ENCODE measurements around the gene DNAJC24.

DNAJC24 gene

DNA sequence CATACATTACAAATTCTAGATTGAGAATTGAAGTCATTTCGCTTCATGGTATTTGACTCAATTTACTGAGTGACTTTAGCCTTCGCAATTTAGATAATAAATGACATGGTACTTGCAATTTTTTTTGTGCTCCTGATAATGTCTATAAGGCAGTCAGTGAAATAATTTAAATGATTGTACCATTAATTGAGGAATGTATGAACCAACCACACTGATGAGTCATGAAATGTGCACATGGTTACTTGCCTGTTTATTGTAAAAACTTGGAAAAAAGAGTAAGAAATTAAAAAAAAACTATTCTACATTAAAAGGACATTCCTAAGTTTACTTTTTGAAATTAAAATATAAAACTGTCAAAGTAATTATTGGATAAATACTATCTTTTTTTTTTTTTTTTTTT is 43.3 kb downstream of the DNAJC24 start:
- Histone ChIP-seq H3K79me2 (no peaks in the 10 kb centered on the region), H2AFZ (no peak overlapping the region), H3K36me3 (ENCODE audit: control insufficient read depth, insufficient read depth, low read length) (no peaks in the 10 kb centered on the region), H3K4me3 (ENCODE audit: low read depth, low read length) (no peak overlapping the region), H3K4me2 (ENCODE audit: low read length) (no peak overlapping the region), H3K27me3 (ENCODE audit: control insufficient read depth, insufficient read depth, low read length) (no peaks in the 10 kb centered on the region), H3K9ac (no peak overlapping the region), H3K9me3 (ENCODE audit: control insufficient read depth, low read length) (no peaks in the 10 kb centered on the region), H3K27ac (no peak overlapping the region), H3K4me1 (no peaks in the 10 kb centered on the region)
- TF ChIP-seq CTCF (IDR thresholded peaks at IDR 0.05) = no peak

- no peak overlapping the region for H3K4me2 ChIP-seq (ENCODE audit: low read length)
- H3K9me3 ChIP-seq (ENCODE audit: control insufficient read depth, low read length) = no peaks in the 10 kb centered on the region
- no peak overlapping the region for H3K9ac ChIP-seq
- no peak overlapping the region for H3K27ac ChIP-seq
- no peak overlapping the region for H3K4me3 ChIP-seq (ENCODE audit: low read depth, low read length)
- TF ChIP-seq CTCF (IDR thresholded peaks at IDR 0.05) = no peak
- H3K4me1 ChIP-seq = no peaks in the 10 kb centered on the region
- no peaks in the 10 kb centered on the region for H3K27me3 ChIP-seq (ENCODE audit: control insufficient read depth, insufficient read depth, low read length)
- no peaks in the 10 kb centered on the region for H3K79me2 ChIP-seq
- H3K36me3 ChIP-seq (ENCODE audit: control insufficient read depth, insufficient read depth, low read length) = no peaks in the 10 kb centered on the region
- H2AFZ ChIP-seq = no peak overlapping the region
Observed at GRCh38 chr11:31414338-31414737, 44.7 kb downstream of the DNAJC24 start.

- TF ChIP-seq CTCF (IDR thresholded peaks at IDR 0.05) = no peak
Observed at GRCh38 chr11:31415435-31415834, 45.8 kb downstream of the DNAJC24 start.

GRCh38 chr11:31417357-31417756 is 47.7 kb downstream of the DNAJC24 start:
- H3K9ac ChIP-seq = no peak overlapping the region
- no peak overlapping the region for H2AFZ ChIP-seq
- H3K4me3 ChIP-seq (ENCODE audit: low read depth, low read length) = no peak overlapping the region
- H3K27me3 ChIP-seq (ENCODE audit: control insufficient read depth, insufficient read depth, low read length) = no peaks in the 10 kb centered on the region
- H3K27ac ChIP-seq = no peak overlapping the region
- H3K36me3 ChIP-seq (ENCODE audit: control insufficient read depth, insufficient read depth, low read length) = no peaks in the 10 kb centered on the region
- H3K4me2 ChIP-seq (ENCODE audit: low read length) = no peak overlapping the region
- no peaks in the 10 kb centered on the region for H3K4me1 ChIP-seq
- no peaks in the 10 kb centered on the region for H3K79me2 ChIP-seq
- H3K9me3 ChIP-seq (ENCODE audit: control insufficient read depth, low read length) = no peaks in the 10 kb centered on the region
- no peak for TF ChIP-seq CTCF (IDR thresholded peaks at IDR 0.05)

More at GRCh38 chr11:31415435-31415834, 45.8 kb downstream of the DNAJC24 start:
- no peaks in the 10 kb centered on the region for H3K79me2 ChIP-seq
- no peak overlapping the region for H3K4me2 ChIP-seq (ENCODE audit: low read length)
- no peaks in the 10 kb centered on the region for H3K9me3 ChIP-seq (ENCODE audit: control insufficient read depth, low read length)
- no peak overlapping the region for H3K27ac ChIP-seq
- no peak overlapping the region for H3K4me3 ChIP-seq (ENCODE audit: low read depth, low read length)
- H2AFZ ChIP-seq = no peak overlapping the region
- H3K4me1 ChIP-seq = no peaks in the 10 kb centered on the region
- no peak overlapping the region for H3K9ac ChIP-seq
- no peaks in the 10 kb centered on the region for H3K27me3 ChIP-seq (ENCODE audit: control insufficient read depth, insufficient read depth, low read length)
- H3K36me3 ChIP-seq (ENCODE audit: control insufficient read depth, insufficient read depth, low read length) = no peaks in the 10 kb centered on the region

- no peak overlapping the region for H3K4me2 ChIP-seq (ENCODE audit: low read length)
- no peak overlapping the region for H3K9ac ChIP-seq
- no peaks in the 10 kb centered on the region for H3K4me1 ChIP-seq
- H3K27ac ChIP-seq = no peak overlapping the region
- H3K79me2 ChIP-seq = no peaks in the 10 kb centered on the region
- H3K27me3 ChIP-seq (ENCODE audit: control insufficient read depth, insufficient read depth, low read length) = no peaks in the 10 kb centered on the region
- TF ChIP-seq CTCF (IDR thresholded peaks at IDR 0.05) = no peak
- H3K4me3 ChIP-seq (ENCODE audit: low read depth, low read length) = no peak overlapping the region
- H3K9me3 ChIP-seq (ENCODE audit: control insufficient read depth, low read length) = no peaks in the 10 kb centered on the region
- no peaks in the 10 kb centered on the region for H3K36me3 ChIP-seq (ENCODE audit: control insufficient read depth, insufficient read depth, low read length)
- H2AFZ ChIP-seq = no peak overlapping the region
Observed at GRCh38 chr11:31417816-31418215, 48.2 kb downstream of the DNAJC24 start.

Data from parathyroid adenoma (tissue), 2 donors.